MM.1S (cell line): ENCODE measurements around the gene GP2.

ENCODE experiments used
- EZH2 ChIP-seq: fragments of 300-600 bp; sonication (generic); optimal IDR thresholded peaks from 2 replicates; pipeline ENCODE3; 2017; ENCODE audit warnings: low read depth, mild to moderate bottlenecking, antibody characterized with exemption, low read length, mixed read lengths
- EZH2phosphoT487 ChIP-seq: fragments of 300-600 bp; sonication (generic); IDR thresholded peaks from 2 replicates; pipeline ENCODE4 v1.6.1; 2018; ENCODE audit warnings: antibody characterized with exemption, low read length
- TF ChIP-seq, protein P1 (sequence below): fragments of 300-600 bp; sonication (generic); IDR thresholded peaks from 2 replicates; pipeline ENCODE4 v1.5.1; 2016; ENCODE audit warnings: antibody characterized with exemption, low read length, mixed read lengths

DNA sequence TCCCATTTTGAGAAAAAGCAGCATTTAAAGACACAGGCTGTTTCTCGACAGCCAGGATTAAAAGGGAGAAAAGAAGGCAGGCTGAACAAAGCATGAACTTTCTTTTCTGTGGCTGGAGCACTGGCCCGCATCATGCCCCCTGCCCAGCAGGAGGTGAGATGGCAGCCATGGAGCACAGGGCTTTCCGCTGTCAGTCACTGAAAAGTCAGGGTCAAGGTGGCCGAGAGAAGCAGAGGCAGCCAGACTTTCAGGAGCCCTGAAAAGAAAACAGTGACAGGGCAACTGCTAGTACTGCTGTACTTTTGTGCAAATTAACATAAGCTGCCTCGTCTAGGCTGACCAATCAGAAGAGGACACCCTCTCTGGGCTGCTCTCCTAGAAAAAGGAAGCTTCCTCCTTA, 5.8 kb upstream of the GP2 start:
- TF ChIP-seq, protein P1, sequence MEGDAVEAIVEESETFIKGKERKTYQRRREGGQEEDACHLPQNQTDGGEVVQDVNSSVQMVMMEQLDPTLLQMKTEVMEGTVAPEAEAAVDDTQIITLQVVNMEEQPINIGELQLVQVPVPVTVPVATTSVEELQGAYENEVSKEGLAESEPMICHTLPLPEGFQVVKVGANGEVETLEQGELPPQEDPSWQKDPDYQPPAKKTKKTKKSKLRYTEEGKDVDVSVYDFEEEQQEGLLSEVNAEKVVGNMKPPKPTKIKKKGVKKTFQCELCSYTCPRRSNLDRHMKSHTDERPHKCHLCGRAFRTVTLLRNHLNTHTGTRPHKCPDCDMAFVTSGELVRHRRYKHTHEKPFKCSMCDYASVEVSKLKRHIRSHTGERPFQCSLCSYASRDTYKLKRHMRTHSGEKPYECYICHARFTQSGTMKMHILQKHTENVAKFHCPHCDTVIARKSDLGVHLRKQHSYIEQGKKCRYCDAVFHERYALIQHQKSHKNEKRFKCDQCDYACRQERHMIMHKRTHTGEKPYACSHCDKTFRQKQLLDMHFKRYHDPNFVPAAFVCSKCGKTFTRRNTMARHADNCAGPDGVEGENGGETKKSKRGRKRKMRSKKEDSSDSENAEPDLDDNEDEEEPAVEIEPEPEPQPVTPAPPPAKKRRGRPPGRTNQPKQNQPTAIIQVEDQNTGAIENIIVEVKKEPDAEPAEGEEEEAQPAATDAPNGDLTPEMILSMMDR: no peak
- no peak for TF ChIP-seq EZH2phosphoT487
- TF ChIP-seq EZH2: no peak
